GM18520 (cell line): ENCODE data around the gene UMOD.

Source experiments
- ATAC-seq: cut with Tn5 transposase; IDR thresholded peaks from one replicate; pipeline ENCODE4 v1.9.1; 2021; ENCODE audit not compliant: unreplicated experiment

The UMOD gene

DNA sequence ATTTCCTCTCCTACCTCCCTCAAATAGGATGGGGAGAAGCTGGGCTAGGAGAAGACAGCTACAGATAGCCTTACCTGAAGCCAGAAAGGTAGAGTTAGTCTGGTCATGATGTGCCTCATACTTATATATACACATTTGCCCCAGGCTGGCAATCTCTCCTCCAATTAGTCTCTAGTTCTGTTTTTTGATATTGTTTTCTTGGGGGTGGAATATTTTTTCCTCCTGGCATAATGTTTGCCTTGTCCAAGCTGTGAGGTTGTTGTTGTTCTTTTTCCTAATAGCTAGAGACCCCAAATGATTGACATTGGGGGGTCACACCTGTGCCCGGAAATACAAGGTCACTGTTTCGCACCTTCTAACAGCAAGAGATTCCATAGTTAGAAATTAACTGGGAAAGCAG is at the start of gene UMOD:
UMOD (minus strand) TSS at position 101 of the 400 bp plus-strand sequence. CDS start 1,978 bp downstream, outside the sequence.
- no peak for ATAC-seq

GRCh38 chr16:20401475-20402016 is 49.0 kb upstream of the UMOD start:
- no peak for ATAC-seq

DNA sequence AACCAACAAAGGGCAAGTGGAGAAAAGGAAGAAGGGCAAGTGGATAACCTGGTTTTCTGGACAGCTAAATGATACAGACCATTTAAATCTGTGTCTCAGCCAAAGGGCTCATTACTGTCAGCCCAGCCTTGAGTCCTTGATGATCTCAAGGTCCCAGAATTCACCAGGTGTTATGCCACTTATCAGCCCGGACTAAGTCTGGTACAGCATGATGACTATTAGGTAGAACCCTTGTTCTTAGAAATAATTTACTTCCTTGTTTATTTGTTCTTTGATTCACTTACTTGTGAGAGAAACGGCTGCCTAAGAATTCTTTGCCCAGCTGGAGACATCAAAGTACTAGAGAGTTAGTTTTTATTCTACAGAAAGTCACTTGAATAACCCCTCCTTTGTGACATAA is 48.6 kb upstream of the UMOD start:
- ATAC-seq: no peak

DNA sequence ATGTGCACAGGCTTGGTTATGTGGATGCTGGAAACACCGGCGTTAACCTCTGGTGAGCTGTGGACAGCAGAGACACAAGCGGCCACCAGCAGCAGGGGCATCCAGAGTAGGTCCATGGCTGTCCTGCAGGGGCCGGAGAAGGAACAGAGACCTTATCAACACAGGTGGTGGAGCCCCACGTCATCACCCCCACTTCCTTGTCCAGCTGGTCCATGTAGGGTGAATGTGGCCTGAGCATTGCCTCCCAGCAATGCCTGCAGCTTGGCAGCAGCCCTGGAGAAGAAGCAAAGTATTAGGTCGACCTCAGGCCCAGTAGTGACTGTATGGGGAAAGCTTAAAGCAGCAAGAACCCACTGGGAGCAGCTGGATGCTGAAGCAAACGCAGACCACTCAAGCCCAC is 46.7 kb upstream of the UMOD start:
- ATAC-seq: no peak

DNA sequence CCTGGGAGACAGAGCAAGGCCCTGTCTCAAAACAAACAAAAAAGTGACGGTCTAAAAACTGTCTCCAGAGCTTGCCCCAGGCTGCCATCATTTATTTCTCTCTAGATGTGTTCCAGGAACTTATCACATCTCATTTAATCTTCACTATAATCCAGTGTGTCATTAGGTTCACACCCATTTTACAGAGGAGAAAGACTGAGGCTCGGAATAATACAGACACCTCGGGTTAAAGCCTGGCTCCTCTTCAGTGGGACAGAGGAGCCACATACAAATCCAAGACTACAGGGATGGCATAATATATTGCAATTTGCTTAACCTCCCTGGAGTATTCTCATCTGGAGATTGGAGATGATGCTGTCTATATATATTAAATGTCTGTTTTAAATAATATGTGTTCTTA is 46.1 kb upstream of the UMOD start:
- no peak for ATAC-seq

GRCh38 chr16:20397468-20398074 is 45.1 kb upstream of the UMOD start:
- no peak for ATAC-seq

DNA sequence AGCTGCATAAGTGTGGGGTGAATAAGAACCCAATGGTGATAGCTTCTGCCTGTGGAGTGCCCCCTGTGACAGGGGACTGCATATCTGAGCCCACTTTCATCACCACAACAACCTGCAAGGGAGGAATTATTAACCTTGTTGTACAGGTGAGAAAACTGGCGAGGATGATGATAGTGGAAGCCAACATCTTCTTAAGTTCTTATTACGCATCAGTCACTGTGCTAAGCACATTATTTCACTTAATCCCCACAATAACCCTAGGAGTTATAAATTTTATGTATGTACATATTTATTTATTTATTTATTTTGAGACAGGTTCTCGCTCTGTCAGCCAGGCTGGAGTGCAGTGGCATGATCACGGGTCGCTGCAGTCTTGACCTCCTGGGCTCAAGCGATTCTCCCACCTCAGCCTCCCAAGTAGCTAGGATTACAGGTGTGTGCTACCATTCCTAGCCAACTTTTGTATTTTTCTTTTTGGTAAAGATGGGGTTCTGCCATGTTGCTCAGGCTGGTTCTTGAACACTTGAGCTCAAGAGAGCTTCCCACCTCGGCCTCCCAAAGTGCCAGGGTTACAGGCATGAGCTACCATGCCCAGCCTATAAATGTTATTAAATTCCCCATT is 44.4 kb upstream of the UMOD start:
- no peak for ATAC-seq

- ATAC-seq: no peak
These were observed 43.4 kb upstream of the UMOD start for GRCh38 chr16:20395946-20396345.

DNA sequence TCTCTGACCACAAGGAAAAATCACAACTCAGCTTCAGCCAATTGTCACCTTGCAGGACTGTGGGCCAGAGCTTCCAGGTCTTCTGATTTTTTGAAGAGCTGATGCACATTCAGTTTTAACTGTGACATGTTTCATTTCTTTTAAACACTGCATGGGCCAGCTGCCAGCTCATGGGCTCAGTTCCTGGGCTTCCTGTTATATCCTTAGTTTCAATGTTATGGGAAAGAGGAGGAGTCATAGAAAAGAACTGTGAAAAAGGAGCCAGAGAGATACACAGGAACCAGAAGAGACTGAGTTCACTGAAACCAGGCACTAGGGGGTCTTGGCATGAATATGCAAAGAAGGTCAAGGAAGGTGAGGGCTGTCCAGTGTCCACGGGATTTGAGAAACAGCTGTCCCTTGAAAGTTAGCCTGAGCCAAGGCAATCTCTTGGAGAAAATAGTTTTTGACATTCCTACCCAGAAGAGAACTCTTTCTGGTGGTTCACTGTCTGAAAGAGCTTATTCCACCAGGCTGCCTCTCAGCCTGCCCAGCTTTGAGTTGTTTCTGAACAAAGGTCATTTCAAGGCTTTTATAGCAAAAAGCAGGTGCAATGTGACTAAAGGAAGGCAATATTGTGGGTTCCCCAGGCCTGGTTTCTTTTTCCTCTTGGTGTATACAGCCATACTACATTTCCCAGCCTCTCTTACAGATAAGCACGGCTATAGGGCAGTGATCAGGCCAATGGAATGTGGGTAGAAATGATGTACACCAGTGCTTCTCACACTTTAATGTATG is 41.5 kb upstream of the UMOD start:
- ATAC-seq: no peak

DNA sequence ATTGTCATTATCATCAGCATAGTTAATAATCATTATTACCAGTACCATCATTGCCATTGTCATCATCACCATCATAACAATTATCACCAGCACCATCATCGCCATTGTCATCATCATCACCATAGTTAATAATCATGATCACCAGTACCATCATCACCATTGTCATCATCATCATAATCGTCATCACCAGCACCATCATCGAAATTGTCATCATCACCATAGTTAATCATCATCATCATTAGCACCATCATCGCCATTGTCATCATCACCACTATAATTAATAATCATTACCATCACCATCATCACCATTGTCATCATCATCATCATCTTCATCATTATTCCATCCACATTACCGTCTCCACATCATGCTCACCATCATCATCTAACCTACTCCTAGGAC is 38.5 kb upstream of the UMOD start:
- no peak for ATAC-seq

DNA sequence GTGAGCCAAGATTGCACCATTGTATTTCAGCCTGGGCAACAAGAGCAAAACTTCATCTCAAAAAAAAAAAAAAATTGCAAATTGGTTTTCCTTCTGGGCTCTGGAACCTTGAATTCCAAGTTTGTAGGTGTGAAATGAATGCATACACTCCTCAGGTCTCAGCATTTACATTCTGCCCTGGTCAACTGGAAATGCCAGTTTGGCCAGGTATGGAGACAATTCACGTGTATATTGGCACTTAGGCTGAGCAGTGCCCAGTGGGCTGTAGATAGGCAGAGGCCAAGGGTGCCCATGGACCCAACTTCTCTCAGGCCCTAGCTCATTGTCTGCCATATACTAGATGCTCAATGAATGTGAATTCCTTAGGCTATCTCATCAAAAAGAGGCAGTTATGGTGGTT is 36.3 kb upstream of the UMOD start:
- ATAC-seq: no peak

DNA sequence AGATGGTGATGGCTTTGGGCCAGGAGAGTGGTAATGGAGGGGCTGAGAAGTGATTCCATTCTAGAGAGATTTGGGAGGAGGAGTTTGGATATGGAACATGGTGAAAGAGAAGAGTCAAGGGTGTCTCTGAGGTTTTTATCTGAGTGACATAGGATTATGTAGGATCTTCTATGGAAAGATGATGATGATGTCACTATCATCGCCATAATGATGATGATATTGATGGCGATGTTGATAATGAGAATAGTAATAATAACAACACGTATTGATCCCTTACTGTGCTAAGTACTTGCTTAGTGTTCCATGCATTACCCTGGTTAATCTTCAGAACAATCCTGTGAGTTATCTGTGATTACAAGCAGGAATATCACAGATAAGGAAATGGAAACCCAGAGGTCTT is 35.5 kb upstream of the UMOD start:
- ATAC-seq: no peak

DNA sequence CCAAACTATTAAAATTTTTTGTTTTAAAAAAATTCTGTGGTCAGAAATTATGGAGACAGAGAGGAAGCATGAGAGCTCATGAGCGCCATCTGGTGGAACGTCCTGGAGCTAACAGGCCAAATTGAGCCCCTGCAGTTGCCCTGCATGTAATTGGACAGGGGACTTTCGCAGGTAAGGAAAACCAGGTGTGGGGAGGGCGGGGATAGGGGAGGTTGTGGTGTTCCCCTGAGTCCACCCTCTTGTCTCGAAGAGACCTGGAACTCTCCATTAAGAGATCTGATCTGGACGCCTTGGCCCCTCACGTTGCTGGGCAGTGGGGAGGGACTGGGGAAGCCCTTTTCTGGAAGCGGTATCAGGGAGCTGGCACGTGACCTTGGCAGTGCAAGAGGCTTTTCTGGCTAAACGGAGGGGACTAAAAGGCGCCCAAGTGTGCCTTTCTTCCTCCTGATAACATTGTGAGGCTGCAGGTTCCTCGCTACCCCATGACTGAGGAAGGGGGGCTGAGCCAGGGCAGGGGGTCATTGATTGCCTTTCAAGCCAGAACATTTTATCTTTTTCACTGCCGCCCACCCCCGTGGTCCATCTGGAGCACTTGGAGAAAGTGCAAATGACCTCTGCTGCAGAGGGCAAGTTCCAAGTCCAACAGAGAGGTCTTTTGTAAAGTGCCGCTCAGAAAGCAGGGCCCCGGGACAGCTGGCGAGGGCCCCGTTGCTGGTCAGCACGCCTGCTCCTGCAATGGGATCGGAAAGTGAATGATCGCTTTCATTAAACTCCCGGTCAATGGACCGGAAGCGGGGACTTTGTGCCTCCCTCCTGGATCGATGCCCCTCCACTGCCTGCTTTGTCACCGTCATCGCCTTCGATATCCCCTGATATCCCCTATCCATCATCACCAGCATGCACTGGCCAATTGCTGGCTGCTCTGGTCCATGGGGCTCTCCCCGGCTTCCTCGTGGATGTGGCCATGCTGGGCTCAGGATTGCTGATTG is 33.6 kb upstream of the UMOD start:
- ATAC-seq: no peak

DNA sequence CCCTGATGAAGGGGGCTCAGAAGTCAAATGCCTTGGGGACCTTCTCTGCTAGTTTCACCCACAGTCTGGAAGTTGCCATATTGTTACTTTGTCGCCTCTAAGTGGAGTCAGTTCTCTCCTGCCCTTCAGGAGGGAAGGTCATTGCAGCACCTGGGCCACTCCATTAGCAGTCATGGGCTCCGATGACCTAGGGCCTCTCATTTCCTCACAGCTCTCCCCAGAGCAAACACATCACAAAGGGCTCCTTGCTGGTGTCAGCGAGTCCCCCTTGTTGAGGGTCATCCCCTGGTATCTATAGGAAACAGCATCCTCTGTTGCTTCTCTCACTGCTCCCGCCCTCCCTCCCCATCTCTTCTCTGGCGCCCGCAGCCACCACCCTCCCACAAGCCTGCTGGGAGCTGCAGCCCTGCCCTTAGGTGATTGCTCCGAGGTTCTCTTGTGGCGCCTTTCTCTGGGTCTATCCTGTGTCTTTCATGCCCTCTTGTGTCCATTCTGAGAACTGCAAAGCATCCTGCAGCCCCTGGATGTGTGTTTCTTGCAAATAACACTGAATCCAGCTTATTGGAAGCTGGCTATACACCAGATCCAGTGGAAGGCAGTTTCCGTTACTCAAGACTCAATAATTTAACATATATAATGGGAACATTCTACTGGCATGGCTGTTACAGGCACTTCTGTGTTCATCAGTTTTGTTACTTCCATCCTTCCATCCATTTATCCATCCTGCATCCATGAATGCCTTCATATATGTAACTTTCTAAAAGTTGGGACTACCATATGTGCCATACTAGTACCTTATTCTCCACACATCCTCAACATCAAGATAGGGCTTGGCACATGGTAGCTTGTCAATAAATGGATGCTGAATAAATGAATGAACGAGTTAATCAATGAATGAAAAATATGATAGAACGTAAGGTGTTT is 30.9 kb upstream of the UMOD start:
- no peak for ATAC-seq

GRCh38 chr16:20382202-20382948 is 29.9 kb upstream of the UMOD start:
- no peak for ATAC-seq

GRCh38 chr16:20380782-20381181 is 28.3 kb upstream of the UMOD start:
- no peak for ATAC-seq

DNA sequence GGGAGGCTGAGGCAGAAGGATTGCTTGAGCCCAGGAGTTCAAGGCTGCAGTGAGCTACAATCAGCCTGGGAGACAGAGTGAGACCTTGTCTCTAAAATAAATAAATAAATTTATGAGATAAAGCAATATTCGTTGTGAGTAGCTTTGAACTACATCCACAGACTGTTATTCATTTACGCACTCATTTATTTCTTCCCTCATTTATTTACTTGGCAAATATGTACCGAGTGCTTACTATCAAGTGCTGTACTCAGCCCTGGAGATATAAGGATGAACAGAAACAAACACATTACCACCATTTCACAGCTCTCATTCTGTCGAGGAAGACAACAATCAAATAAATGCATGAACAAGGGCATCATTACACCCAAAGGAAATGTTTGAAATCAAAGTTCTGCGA is 24.7 kb upstream of the UMOD start:
- ATAC-seq: no peak

- ATAC-seq: no peak
These were observed 20.2 kb upstream of the UMOD start for GRCh38 chr16:20372701-20373100.

DNA sequence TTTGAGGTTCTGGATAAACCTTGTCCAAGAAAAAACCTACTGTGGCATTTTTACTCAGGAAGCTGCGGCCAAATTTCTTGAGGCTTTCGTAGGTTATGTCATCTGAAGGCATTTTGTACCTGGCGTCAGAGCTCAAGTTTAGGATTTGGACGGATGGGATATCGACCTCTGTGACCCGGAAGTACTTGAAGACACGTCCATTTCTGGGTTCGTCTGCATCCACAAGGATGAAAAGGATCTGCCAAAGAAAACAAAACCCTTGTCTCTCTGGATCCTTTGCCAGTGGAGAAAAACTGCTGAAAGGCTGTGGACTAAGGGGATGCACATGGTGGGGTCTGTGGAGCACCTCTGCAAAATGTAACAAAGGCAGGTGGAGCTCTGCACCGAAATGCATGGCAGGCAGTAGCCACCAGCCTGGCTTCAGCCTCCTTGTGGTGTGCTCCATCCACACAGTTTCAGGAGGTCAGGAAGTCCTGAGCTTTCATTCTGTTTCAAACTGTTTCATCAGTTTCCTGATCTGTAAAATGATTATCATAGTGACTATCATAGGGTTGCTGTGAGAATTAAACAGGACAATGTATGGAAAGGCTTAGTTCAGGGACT is 17.0 kb upstream of the UMOD start:
- ATAC-seq: no peak
